Endometrial microvascular endothelial cells (primary cell): ENCODE data around the gene DCBLD1. TPM values are rescaled to one million over a fixed set of nuclear protein-coding genes. Genes with fewer than 3 reads are reported as not detected.

Experiments
- in situ Hi-C: cut with HindIII; loops from 2 replicates; pipeline ENCODE4 v1.10.0; 2017; ENCODE audit warnings: low sequenced_read_pairs, low pct_unique_long_range_greater_than_20kb; ENCODE audit errors: inconsistent ontology term
- total RNA-seq: library from RNA; depleted of rRNA; stranded (reverse); fragments of >200 nt; gene quantifications from one replicate; pipeline ENCODE4 v1.2.3, GENCODE V29; 2015; ENCODE audit errors: inconsistent ontology term

The DCBLD1 gene
- total RNA-seq, 1 donor from 2014 or later, result 20.8 TPM

GRCh38 chr6:117494694-117495318, 12.3 kb downstream of the DCBLD1 start:
- in situ Hi-C loops, result no loop called here

GRCh38 chr6:117495425-117495824, 13.0 kb downstream of the DCBLD1 start:
- in situ Hi-C loops, result no loop called here

GRCh38 chr6:117495869-117496268, 13.4 kb downstream of the DCBLD1 start:
- in situ Hi-C loops, result no loop called here

GRCh38 chr6:117496383-117496990, 14.0 kb downstream of the DCBLD1 start:
- in situ Hi-C loops, result no loop called here

- in situ Hi-C loops, result no loop called here
Measured at GRCh38 chr6:117497237-117497636, 14.8 kb downstream of the DCBLD1 start.

- in situ Hi-C loops, result no loop called here
Measured at GRCh38 chr6:117498159-117498558, 15.7 kb downstream of the DCBLD1 start.

- in situ Hi-C loops, result no loop called here
Measured at GRCh38 chr6:117501722-117502121, 19.2 kb downstream of the DCBLD1 start.

GRCh38 chr6:117502580-117502979, 20.1 kb downstream of the DCBLD1 start:
- in situ Hi-C loops, result no loop called here

- in situ Hi-C loops, result no loop called here
Measured at GRCh38 chr6:117503211-117503610, 20.7 kb downstream of the DCBLD1 start.

GRCh38 chr6:117504478-117505144, 22.1 kb downstream of the DCBLD1 start:
- in situ Hi-C loops, result no loop called here

- in situ Hi-C loops, result no loop called here
Measured at GRCh38 chr6:117505311-117505710, 22.8 kb downstream of the DCBLD1 start.

GRCh38 chr6:117506180-117506835, 23.8 kb downstream of the DCBLD1 start:
- in situ Hi-C loops, result no loop called here

GRCh38 chr6:117506907-117507306, 24.4 kb downstream of the DCBLD1 start:
- in situ Hi-C loops, result no loop called here

- in situ Hi-C loops, result no loop called here
Measured at GRCh38 chr6:117508450-117508971, 26.0 kb downstream of the DCBLD1 start.

GRCh38 chr6:117509021-117509420, 26.5 kb downstream of the DCBLD1 start:
- in situ Hi-C loops, result no loop called here

- in situ Hi-C loops, result no loop called here
Measured at GRCh38 chr6:117512056-117512828, 29.8 kb downstream of the DCBLD1 start.

- in situ Hi-C loops, result no loop called here
Measured at GRCh38 chr6:117512987-117513573, 30.6 kb downstream of the DCBLD1 start.

GRCh38 chr6:117513778-117514365, 31.4 kb downstream of the DCBLD1 start:
- in situ Hi-C loops, result no loop called here
